ENCODE measurements around the gene LRRC8B. TPM values are rescaled to one million over a fixed set of nuclear protein-coding genes. Genes with fewer than 3 reads are reported as not detected.

The LRRC8B gene
- total RNA-seq, 2 donors from 2014 or later, result 5.5 to 8.2 TPM

GRCh38 chr1:89563957-89564604 is 39.5 kb downstream of the LRRC8B start:
- no peak overlapping the region for H3K27ac ChIP-seq

GRCh38 chr1:89565521-89565920 is 40.9 kb downstream of the LRRC8B start:
- no peak for DNase-seq (ENCODE audit: low spot score)
- Histone ChIP-seq H3K4me3 (no peak overlapping the region), H3K27ac (peak overlapping the region in 1 of 2 donors; percentile 36), H3K27me3 (no peaks in the 10 kb centered on the region), H3K9me3 (peaks cover 0 to 3% of the 10 kb centered on the region in 2 donors), H3K36me3 (no peaks in the 10 kb centered on the region), H3K4me1 (peaks cover 0 to 13% of the 10 kb centered on the region in 2 donors)
- TF ChIP-seq CTCF (IDR thresholded peaks at IDR 0.05), result no peak

More at GRCh38 chr1:89563957-89564604, 39.5 kb downstream of the LRRC8B start:
- no peak for TF ChIP-seq CTCF (IDR thresholded peaks at IDR 0.05)
- H3K27me3 ChIP-seq, result no peaks in the 10 kb centered on the region
- no peaks in the 10 kb centered on the region for H3K36me3 ChIP-seq
- no peak for DNase-seq (ENCODE audit: low spot score)
- H3K4me1 ChIP-seq, result peaks cover 0 to 13% of the 10 kb centered on the region in 2 donors
- H3K9me3 ChIP-seq, result no peaks in the 10 kb centered on the region
- no peak overlapping the region for H3K4me3 ChIP-seq

GRCh38 chr1:89566761-89567174 is 42.1 kb downstream of the LRRC8B start:
- TF ChIP-seq CTCF (IDR thresholded peaks at IDR 0.05), result no peak
- H3K9me3 ChIP-seq, result peaks cover 0 to 3% of the 10 kb centered on the region in 2 donors
- H3K36me3 ChIP-seq, result no peaks in the 10 kb centered on the region
- H3K4me1 ChIP-seq, result peaks cover 0 to 13% of the 10 kb centered on the region in 2 donors
- peak overlapping the region; percentile 36 to 73 for H3K27ac ChIP-seq
- DNase-seq (ENCODE audit: low spot score), result peak; percentile 82
- H3K27me3 ChIP-seq, result no peaks in the 10 kb centered on the region
- no peak overlapping the region for H3K4me3 ChIP-seq

DNA sequence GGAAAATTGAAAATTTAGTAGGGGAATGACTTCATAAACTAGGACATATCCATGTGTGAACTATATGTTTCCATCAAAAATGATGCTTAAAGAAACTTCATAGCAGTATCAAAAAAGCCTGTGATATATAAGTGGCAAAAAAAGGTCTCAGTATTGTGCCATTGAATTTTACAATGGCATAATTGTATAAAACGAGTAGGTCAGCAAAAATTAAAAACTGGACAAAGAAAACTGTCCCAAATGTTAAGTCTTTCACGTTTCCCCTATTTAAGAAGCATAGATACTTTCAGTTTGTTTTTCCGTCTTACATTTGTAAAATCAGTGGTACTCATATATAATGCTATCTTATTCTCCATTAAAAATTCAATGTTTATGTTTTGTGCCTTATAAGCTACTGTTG is 43.2 kb downstream of the LRRC8B start:
- peak overlapping the region in 1 of 2 donors; percentile 36 for H3K27ac ChIP-seq
- no peak overlapping the region for H3K4me3 ChIP-seq

DNA sequence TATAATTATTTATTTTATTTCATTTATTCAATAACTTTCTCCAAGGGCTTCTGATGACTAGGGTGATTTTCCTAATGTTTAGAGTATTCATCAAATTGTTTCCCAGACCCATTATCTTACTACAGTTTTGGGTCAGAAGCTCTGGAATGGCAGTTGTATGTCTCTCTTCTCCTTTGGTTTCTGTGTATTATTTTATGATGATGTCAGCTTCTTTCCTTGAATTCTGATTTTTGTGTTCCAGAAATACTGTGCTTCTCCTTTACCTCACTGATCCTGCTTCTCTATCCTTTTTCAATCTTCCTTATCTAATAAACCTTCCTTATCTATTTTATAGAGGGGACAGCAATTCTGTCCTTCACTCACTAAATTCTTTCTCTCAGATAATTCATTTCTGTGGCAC is 48.8 kb downstream of the LRRC8B start:
- Histone ChIP-seq H3K9me3 (peaks cover 0 to 3% of the 10 kb centered on the region in 2 donors), H3K4me3 (no peak overlapping the region), H3K27me3 (no peaks in the 10 kb centered on the region), H3K36me3 (no peaks in the 10 kb centered on the region), H3K27ac (no peak overlapping the region), H3K4me1 (no peaks in the 10 kb centered on the region)
- DNase-seq (ENCODE audit: low spot score), result no peak
- no peak for TF ChIP-seq CTCF (IDR thresholded peaks at IDR 0.05)

More for the DNA sequence above, 43.2 kb downstream of the LRRC8B start:
- peaks cover 0 to 13% of the 10 kb centered on the region in 2 donors for H3K4me1 ChIP-seq
- H3K9me3 ChIP-seq, result peaks cover 0 to 3% of the 10 kb centered on the region in 2 donors
- no peaks in the 10 kb centered on the region for H3K27me3 ChIP-seq
- TF ChIP-seq CTCF (IDR thresholded peaks at IDR 0.05), result no peak
- DNase-seq (ENCODE audit: low spot score), result no peak
- no peaks in the 10 kb centered on the region for H3K36me3 ChIP-seq

DNA sequence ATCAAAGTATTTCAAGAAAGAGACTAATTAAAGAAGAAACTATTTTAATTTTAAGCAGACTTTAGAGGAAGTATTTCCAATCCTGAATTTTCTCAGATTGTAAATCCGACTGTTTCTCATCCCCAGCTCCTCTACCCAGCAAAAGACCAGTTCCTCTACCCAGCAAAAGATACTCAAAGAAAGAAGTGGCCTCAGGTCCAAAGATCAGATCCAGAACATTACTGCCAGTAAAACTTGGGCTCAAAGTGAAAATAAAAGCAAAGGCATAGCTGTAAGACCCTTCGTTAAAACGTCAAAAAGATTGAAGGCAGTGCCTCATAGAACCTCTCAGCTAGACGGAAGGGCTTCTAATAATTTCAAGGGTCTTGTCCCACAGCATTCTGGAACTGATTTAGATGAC is 50.0 kb downstream of the LRRC8B start:
- Histone ChIP-seq H3K4me3 (no peak overlapping the region), H3K9me3 (peaks cover 0 to 3% of the 10 kb centered on the region in 2 donors), H3K27me3 (no peaks in the 10 kb centered on the region), H3K36me3 (no peaks in the 10 kb centered on the region), H3K27ac (no peak overlapping the region), H3K4me1 (no peaks in the 10 kb centered on the region)
- no peak for TF ChIP-seq CTCF (IDR thresholded peaks at IDR 0.05)
- no peak for DNase-seq (ENCODE audit: low spot score)
